ENCODE data around the gene LRSAM1.

LRSAM1 gene

GRCh38 chr9:127537014-127537413, 85.7 kb downstream of the LRSAM1 start:
- Histone ChIP-seq H3K36me3 (ENCODE audit: control insufficient read depth, insufficient read depth, low read length) (no peaks in the 10 kb centered on the region), H3K4me3 (replicated peaks; ENCODE audit: low read depth, low read length) (no peak overlapping the region), H3K27me3 (replicated peaks; ENCODE audit: control insufficient read depth, insufficient read depth, low read length) (no peaks in the 10 kb centered on the region)
- no peak for DNase-seq (ENCODE audit: extremely low read depth, insufficient read length)
- TF ChIP-seq, protein P1, sequence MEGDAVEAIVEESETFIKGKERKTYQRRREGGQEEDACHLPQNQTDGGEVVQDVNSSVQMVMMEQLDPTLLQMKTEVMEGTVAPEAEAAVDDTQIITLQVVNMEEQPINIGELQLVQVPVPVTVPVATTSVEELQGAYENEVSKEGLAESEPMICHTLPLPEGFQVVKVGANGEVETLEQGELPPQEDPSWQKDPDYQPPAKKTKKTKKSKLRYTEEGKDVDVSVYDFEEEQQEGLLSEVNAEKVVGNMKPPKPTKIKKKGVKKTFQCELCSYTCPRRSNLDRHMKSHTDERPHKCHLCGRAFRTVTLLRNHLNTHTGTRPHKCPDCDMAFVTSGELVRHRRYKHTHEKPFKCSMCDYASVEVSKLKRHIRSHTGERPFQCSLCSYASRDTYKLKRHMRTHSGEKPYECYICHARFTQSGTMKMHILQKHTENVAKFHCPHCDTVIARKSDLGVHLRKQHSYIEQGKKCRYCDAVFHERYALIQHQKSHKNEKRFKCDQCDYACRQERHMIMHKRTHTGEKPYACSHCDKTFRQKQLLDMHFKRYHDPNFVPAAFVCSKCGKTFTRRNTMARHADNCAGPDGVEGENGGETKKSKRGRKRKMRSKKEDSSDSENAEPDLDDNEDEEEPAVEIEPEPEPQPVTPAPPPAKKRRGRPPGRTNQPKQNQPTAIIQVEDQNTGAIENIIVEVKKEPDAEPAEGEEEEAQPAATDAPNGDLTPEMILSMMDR (IDR thresholded peaks at IDR 0.05; ENCODE audit: insufficient read depth, low read length, poor library complexity, severe bottlenecking): no peak

- Histone ChIP-seq H3K36me3 (ENCODE audit: control insufficient read depth, insufficient read depth, low read length) (no peaks in the 10 kb centered on the region), H3K27me3 (replicated peaks; ENCODE audit: control insufficient read depth, insufficient read depth, low read length) (no peaks in the 10 kb centered on the region), H3K4me3 (replicated peaks; ENCODE audit: low read depth, low read length) (no peak overlapping the region)
- TF ChIP-seq, protein P1 (IDR thresholded peaks at IDR 0.05; ENCODE audit: insufficient read depth, low read length, poor library complexity, severe bottlenecking): peak; percentile 17
- no peak for DNase-seq (ENCODE audit: extremely low read depth, insufficient read length)
Measured at GRCh38 chr9:127537792-127538191, 86.5 kb downstream of the LRSAM1 start.

DNA sequence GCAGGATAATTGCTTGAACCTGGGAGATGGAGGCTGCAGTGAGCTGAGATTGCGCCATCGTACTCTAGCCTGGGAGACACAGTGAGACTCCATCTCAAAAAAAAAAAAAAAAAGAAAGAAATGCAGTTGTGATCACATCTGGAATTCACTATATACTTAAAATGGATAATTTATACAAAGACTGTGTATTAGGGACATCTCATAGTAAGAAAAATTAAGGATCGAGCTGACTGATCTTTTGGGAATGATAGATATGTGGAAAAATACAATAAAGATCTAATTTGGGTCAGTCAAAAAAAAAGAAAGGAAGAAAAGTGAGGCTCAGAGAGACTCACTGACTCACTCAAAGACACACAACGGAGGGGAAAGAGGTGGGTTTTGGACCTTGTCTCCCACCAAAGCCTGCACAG, 87.5 kb downstream of the LRSAM1 start:
- TF ChIP-seq, protein P1 (IDR thresholded peaks at IDR 0.05; ENCODE audit: insufficient read depth, low read length, poor library complexity, severe bottlenecking): no peak
- Histone ChIP-seq H3K4me3 (replicated peaks; ENCODE audit: low read depth, low read length) (no peak overlapping the region), H3K36me3 (ENCODE audit: control insufficient read depth, insufficient read depth, low read length) (no peaks in the 10 kb centered on the region), H3K27me3 (replicated peaks; ENCODE audit: control insufficient read depth, insufficient read depth, low read length) (no peaks in the 10 kb centered on the region)
- DNase-seq (ENCODE audit: extremely low read depth, insufficient read length): no peak

DNA sequence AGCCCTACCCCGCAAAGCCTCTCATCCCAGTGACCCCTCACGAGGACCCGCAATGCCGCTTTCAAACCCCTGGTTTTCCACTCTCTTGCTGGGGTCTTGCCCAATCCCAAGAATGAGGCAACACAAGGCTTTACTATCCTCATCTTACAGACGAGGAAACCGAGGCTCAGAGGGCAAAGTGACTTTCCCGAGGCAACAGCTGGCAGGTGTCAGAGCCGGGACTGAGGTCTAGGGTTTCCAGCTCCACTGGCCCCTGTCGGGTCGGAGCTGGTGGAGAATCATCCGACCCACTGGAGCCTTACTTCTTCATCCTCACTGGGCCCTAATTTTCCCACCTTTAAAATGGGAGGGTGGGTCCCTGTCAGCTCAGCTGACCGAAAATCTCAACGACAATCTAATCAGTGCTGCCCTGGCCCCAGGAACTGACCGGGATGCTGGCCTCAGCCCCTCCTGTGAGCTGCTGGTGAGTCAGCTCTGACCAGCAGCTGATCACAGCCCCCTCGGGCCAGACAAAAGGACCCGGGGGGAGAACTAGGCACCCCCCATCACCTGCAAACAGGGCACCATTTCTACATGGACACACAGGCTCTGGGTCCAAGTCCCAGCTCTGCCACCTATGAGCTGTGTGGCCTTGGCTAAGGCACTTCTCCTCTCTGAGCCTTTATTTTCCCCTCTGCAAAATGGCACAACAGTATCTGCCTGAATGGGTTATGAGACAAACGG, 88.1 kb downstream of the LRSAM1 start:
- no peak for DNase-seq (ENCODE audit: extremely low read depth, insufficient read length)
- H3K27me3 ChIP-seq (replicated peaks; ENCODE audit: control insufficient read depth, insufficient read depth, low read length): no peaks in the 10 kb centered on the region
- no peaks in the 10 kb centered on the region for H3K36me3 ChIP-seq (ENCODE audit: control insufficient read depth, insufficient read depth, low read length)
- no peak overlapping the region for H3K4me3 ChIP-seq (replicated peaks; ENCODE audit: low read depth, low read length)
- TF ChIP-seq, protein P1 (IDR thresholded peaks at IDR 0.05; ENCODE audit: insufficient read depth, low read length, poor library complexity, severe bottlenecking): no peak

DNA sequence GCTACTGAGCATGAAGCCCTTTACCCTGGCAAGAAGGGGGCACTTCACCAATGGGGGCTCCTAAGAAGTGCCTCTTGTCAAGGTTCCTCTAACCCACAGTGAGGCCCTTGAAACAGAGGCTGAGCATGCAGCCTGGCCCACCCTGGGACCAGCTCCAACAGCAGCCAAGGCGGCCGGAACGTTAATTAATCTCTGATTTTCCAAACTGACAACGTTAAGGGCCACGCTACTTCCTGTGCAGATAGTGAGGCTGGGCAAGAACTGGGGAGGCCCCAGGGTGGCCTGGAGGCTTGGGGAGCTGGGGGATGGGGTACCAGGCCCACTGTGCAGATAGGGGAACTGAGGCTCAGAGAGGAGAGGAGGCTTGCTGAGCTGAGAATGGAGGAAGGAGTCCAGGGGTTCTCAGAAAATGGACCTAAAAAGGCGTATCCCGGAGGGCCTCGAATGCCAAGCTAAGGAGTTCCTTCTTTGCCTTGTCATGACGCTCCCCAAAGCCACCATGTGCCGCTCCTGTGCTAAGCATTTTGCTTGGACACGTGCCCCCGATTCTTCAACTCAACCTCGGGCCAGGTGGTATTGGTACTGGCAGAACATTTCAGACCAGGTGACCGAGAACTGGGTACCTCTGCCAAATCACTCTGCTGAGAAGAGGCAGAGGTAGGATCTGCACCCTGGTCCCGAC, 88.8 kb downstream of the LRSAM1 start:
- TF ChIP-seq, protein P1 (IDR thresholded peaks at IDR 0.05; ENCODE audit: insufficient read depth, low read length, poor library complexity, severe bottlenecking): no peak
- H3K4me3 ChIP-seq (replicated peaks; ENCODE audit: low read depth, low read length): no peak overlapping the region
- no peaks in the 10 kb centered on the region for H3K27me3 ChIP-seq (replicated peaks; ENCODE audit: control insufficient read depth, insufficient read depth, low read length)
- no peak for DNase-seq (ENCODE audit: extremely low read depth, insufficient read length)
- H3K36me3 ChIP-seq (ENCODE audit: control insufficient read depth, insufficient read depth, low read length): no peaks in the 10 kb centered on the region

All from GM06990 (cell line).